Suppressor macrophage treated with lipopolysaccharide for 1 hour (primary cell): Measurements from ENCODE around the gene LIPC.

ENCODE experiments used
- DNase-seq, 3 donors: peaks; one replicate each; pipeline ENCODE4 v3.0.0-alpha.2; 2020 to 2022

LIPC gene

GRCh38 chr15:58407236-58407775 lies 24.5 kb upstream of the LIPC start:
- no peak for DNase-seq

- DNase-seq = no peak
These were observed 24.0 kb upstream of the LIPC start for GRCh38 chr15:58407778-58408177.

GRCh38 chr15:58409861-58410260 lies 21.9 kb upstream of the LIPC start:
- no peak for DNase-seq

GRCh38 chr15:58410353-58410752 lies 21.4 kb upstream of the LIPC start:
- peak in 1 of 3 donors; percentile 22 for DNase-seq

- no peak for DNase-seq
These were observed 18.5 kb upstream of the LIPC start for GRCh38 chr15:58413253-58413652.

- no peak for DNase-seq
These were observed 16.2 kb upstream of the LIPC start for GRCh38 chr15:58415636-58416035.

- DNase-seq = no peak
These were observed 14.8 kb upstream of the LIPC start for GRCh38 chr15:58416963-58417362.

- DNase-seq = no peak
These were observed 13.7 kb upstream of the LIPC start for GRCh38 chr15:58418135-58418534.

- DNase-seq = no peak
These were observed 11.8 kb upstream of the LIPC start for GRCh38 chr15:58419803-58420524.

GRCh38 chr15:58420579-58421043 lies 11.2 kb upstream of the LIPC start:
- no peak for DNase-seq

- DNase-seq = no peak
These were observed 8.6 kb upstream of the LIPC start for GRCh38 chr15:58423205-58423604.

- peak in 1 of 3 donors; percentile 34 for DNase-seq
These were observed 7.8 kb upstream of the LIPC start for GRCh38 chr15:58423831-58424608.

GRCh38 chr15:58424722-58425121 lies 7.1 kb upstream of the LIPC start:
- DNase-seq = no peak

GRCh38 chr15:58425185-58425584 lies 6.6 kb upstream of the LIPC start:
- DNase-seq = no peak

GRCh38 chr15:58425834-58426233 lies 6.0 kb upstream of the LIPC start:
- no peak for DNase-seq

GRCh38 chr15:58426501-58426900 lies 5.3 kb upstream of the LIPC start:
- DNase-seq = no peak

GRCh38 chr15:58427987-58428386 lies 3.8 kb upstream of the LIPC start:
- no peak for DNase-seq

- no peak for DNase-seq
These were observed 1.5 kb upstream of the LIPC start for GRCh38 chr15:58430224-58430787.

- no peak for DNase-seq
These were observed 610 bp downstream of the LIPC start for GRCh38 chr15:58432401-58432800.

GRCh38 chr15:58433597-58434333 lies 2.0 kb downstream of the LIPC start:
- no peak for DNase-seq

- DNase-seq = no peak
These were observed 2.6 kb downstream of the LIPC start for GRCh38 chr15:58434334-58434875.

GRCh38 chr15:58436552-58436951 lies 4.8 kb downstream of the LIPC start:
- DNase-seq = no peak
